Measurements from ENCODE around the gene SMPD2.

Gene SMPD2

DNA sequence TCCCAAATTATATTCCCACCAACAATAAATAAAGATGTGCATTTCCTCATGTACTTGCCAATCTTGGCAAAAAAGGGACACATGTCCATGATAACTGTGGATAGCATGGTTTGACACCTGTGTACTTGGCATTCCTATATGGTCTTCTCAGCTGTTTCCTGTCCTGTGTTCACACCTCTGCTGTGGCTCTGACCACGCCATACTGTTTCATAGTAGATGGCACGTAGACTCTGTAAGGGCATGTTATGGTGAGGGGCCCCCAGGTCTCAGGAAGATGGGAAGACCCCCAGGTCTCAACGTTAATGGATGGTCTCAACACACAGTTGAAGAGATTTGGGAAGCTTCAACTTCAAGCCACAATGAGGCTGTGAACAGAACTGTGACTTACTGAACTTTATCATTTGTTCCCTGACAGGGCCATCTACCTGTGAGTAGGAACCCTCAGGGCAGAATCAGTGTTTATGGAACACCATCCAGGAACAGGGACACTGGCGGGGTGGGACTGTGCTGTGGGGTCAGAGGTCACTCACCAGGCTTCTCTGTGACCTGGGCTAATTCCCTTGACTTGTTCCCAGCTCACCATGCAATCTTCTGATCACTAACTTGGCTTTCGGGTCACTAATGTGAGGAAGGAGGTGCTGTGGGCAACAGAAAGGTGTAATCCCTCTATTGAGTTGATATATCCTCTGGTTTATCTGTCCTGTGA, 30.7 kb downstream of the SMPD2 start:
- Histone ChIP-seq H3K36me3 (ENCODE audit: control insufficient read depth, insufficient read depth, low read length) (no peaks in the 10 kb centered on the region), H3K79me2 (peaks cover 6% of the 10 kb centered on the region), H3K4me2 (ENCODE audit: low read length) (no peak overlapping the region), H3K9ac (no peak overlapping the region), H3K9me3 (ENCODE audit: control insufficient read depth, low read length) (no peaks in the 10 kb centered on the region), H2AFZ (no peak overlapping the region), H3K4me1 (peaks cover under 1% of the 10 kb centered on the region), H3K4me3 (ENCODE audit: low read depth, low read length) (no peak overlapping the region), H3K27me3 (ENCODE audit: control insufficient read depth, insufficient read depth, low read length) (no peaks in the 10 kb centered on the region), H3K27ac (no peak overlapping the region)
- TF ChIP-seq CTCF (IDR thresholded peaks at IDR 0.05) = no peak

- Histone ChIP-seq H3K4me3 (ENCODE audit: low read depth, low read length) (no peak overlapping the region), H3K4me1 (no peaks in the 10 kb centered on the region), H2AFZ (no peak overlapping the region), H3K27ac (no peak overlapping the region), H3K36me3 (ENCODE audit: control insufficient read depth, insufficient read depth, low read length) (no peaks in the 10 kb centered on the region), H3K79me2 (peaks cover 8% of the 10 kb centered on the region), H3K4me2 (ENCODE audit: low read length) (no peak overlapping the region), H3K9ac (no peak overlapping the region), H3K27me3 (ENCODE audit: control insufficient read depth, insufficient read depth, low read length) (no peaks in the 10 kb centered on the region), H3K9me3 (ENCODE audit: control insufficient read depth, low read length) (no peaks in the 10 kb centered on the region)
- no peak for TF ChIP-seq CTCF (IDR thresholded peaks at IDR 0.05)
Observed at GRCh38 chr6:109472132-109472995, 31.8 kb downstream of the SMPD2 start.

DNA sequence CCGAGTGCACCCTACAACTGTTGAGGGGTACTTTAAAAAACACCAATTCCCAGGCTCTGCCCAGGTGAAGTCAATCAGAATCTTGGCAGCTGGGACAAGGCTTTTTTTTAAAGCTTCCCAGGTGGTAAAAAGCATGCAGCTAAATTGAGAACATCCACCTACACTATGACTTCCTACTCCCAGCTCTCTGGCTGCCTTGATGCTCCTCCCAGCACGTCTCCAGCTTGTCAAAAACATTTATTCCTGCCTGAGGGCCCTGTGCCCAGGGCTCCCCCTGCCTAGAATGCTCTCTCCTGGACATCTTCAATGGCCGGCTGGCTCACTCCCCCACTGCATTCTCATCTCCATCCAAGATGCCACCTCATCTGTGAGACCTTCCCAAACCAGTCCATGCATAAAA, 32.6 kb downstream of the SMPD2 start:
- H3K36me3 ChIP-seq (ENCODE audit: control insufficient read depth, insufficient read depth, low read length) = no peaks in the 10 kb centered on the region
- no peak overlapping the region for H2AFZ ChIP-seq
- H3K27ac ChIP-seq = no peak overlapping the region
- H3K4me2 ChIP-seq (ENCODE audit: low read length) = no peak overlapping the region
- H3K4me1 ChIP-seq = no peaks in the 10 kb centered on the region
- no peaks in the 10 kb centered on the region for H3K27me3 ChIP-seq (ENCODE audit: control insufficient read depth, insufficient read depth, low read length)
- H3K79me2 ChIP-seq = peaks cover 12% of the 10 kb centered on the region
- no peak for TF ChIP-seq CTCF (IDR thresholded peaks at IDR 0.05)
- H3K4me3 ChIP-seq (ENCODE audit: low read depth, low read length) = no peak overlapping the region
- no peak overlapping the region for H3K9ac ChIP-seq
- H3K9me3 ChIP-seq (ENCODE audit: control insufficient read depth, low read length) = no peaks in the 10 kb centered on the region

DNA sequence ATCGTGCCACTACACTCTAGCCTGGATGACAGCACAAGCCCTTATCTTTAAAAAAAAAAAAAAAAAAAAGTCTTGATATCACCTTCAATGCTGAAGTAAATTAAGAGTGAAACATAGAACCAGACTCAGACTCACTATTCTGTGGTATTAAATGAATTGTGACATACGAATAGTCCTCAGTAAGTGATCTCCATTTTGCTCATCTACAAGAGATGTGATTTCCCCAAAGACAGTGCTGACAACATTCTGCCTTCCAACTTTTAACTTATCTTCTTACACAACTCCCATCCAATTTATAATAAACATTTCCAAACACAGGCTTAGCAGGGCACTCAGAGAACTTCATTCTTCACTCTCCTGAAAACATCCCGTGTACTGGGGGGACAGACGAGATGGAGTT, 34.5 kb downstream of the SMPD2 start:
- no peak overlapping the region for H2AFZ ChIP-seq
- no peak overlapping the region for H3K9ac ChIP-seq
- no peak overlapping the region for H3K4me3 ChIP-seq (ENCODE audit: low read depth, low read length)
- peaks cover 18% of the 10 kb centered on the region for H3K79me2 ChIP-seq
- no peak for TF ChIP-seq CTCF (IDR thresholded peaks at IDR 0.05)
- no peaks in the 10 kb centered on the region for H3K9me3 ChIP-seq (ENCODE audit: control insufficient read depth, low read length)
- H3K4me1 ChIP-seq = peaks cover 6% of the 10 kb centered on the region
- H3K27ac ChIP-seq = no peak overlapping the region
- H3K4me2 ChIP-seq (ENCODE audit: low read length) = no peak overlapping the region
- no peaks in the 10 kb centered on the region for H3K27me3 ChIP-seq (ENCODE audit: control insufficient read depth, insufficient read depth, low read length)
- H3K36me3 ChIP-seq (ENCODE audit: control insufficient read depth, insufficient read depth, low read length) = no peaks in the 10 kb centered on the region

Measured in parathyroid adenoma (tissue), 2 donors.